Body of pancreas (tissue), 4 donors: ENCODE results near the gene ZNF219.

Experiments used
- CTCF ChIP-seq, 7 experiments: fragments of 450-650 bp in 4 of 7; fragments of 200-600 bp in 3 of 7; sonication (generic) in 3 of 7; IDR thresholded peaks; one replicate each; pipeline ENCODE4 v1.5.1; 2016 to 2019; ENCODE audit warnings: antibody characterized with exemption in 7 of 7
- POLR2A ChIP-seq, 3 donors: fragments of 450-650 bp; IDR thresholded peaks; one replicate each; pipeline ENCODE4 v1.6.1; 2016; ENCODE audit warnings: antibody characterized with exemption in 3 of 3, mild to moderate bottlenecking in 2 of 3

DNA sequence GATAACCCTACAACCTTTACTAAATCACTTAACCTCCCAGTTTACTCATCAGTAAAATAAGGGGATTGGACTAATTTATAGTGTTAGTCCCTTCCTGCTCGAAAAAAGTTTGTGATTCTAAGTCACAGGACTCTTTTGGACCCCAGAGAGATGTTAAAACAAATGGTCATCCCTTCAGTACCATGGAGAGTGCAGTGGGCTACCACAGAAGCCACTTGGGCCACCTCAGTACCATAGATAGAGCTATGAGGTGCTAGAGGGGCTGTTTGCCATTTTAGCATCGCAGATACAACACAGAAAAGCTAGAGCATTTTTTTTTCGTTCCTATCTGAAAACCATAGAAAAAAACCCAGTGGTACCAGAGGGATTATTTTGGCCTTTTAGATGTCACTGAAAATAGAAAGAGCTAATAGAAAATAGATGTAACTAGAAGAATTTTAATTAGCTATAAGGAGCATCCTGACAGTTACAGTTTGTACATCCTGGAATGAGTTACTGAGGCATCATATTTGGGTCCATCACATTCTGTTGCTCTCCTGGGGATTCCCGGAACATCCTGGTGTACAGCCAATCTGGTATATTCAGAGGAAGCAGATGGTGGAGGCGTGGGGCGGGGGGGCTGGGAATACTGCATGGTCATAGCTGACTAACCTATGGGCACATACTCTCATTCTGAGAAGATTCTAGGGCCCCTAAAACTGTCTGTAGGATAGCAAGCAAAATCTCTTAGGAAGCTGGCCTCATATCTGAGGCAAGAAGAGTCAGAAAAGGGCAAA lies 2.8 kb downstream of the ZNF219 start:
- TF ChIP-seq CTCF (IDR thresholded peaks at IDR 0.05) (no peak), POLR2A (IDR thresholded peaks at IDR 0.05) (no peak)
